Stimulated activated CD4-positive, alpha-beta T cell treated with anti-CD3 and anti-CD28 coated beads, Interleukin-1b, Interleukin-23, amount 100 ng/mL, for 1 hour (primary cell): ENCODE data around the gene RAB10.
"Not testable (repeated sequence)": the region's sequence is repeated elsewhere in the genome, so short reads cannot be mapped to it uniquely, and the experiment has no call there.

Experiments used
- DNase-seq, 2 donors: peaks; one replicate each; pipeline ENCODE4 v3.0.0-alpha.2; 2020; ENCODE audit warnings: low read depth in 2 of 2

Gene RAB10

DNA sequence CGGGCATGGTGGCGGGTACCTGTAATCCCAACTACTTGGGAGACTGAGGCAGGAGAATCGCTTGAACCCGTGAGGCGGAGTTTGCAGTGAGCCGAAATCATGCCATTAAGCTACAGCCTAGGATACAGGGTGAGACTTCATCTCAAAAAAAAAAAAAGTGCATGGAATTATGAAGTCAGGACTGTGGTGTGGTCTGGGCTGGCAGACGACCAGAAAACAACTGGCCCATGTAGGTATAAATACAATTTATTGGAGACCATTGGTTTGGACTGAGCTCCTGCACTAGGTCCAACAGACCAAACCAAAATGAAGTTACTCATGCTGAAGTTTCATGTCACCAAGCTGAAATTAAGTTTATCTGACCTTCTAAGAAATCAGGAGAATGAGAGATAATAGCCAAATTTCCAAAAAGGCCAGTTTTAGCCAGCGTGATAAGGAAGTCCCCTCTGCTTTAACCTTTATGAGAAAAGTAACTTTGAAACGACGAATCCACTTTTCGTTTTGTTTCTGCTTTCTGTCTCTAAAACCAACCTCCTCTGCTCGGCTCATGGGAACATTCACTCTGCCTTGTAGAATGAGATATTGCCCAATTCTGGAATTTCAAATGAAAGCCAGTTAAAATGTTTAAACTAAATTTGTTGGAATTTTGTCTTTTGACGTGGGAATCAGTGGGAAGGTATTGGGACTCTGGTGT, 17.7 kb upstream of the RAB10 start:
- no peak for DNase-seq

DNA sequence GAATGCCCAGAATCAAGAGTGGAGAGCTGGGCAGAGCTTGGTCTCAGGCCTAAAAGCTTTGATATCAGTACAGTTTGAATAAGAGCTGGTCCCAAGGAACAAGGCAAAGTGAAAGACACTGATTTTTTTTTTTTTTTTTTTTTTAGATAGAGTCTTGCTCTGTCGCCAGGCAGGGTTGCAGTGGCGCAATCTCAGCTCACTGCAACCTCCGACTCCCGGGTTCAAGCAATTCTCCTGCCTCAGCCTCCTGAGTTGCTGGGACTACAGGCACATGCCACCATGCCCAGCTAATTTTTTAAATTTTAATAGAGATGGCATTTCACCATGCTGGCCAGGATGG, 17.2 kb upstream of the RAB10 start:
- DNase-seq: not testable (repeated sequence)

DNA sequence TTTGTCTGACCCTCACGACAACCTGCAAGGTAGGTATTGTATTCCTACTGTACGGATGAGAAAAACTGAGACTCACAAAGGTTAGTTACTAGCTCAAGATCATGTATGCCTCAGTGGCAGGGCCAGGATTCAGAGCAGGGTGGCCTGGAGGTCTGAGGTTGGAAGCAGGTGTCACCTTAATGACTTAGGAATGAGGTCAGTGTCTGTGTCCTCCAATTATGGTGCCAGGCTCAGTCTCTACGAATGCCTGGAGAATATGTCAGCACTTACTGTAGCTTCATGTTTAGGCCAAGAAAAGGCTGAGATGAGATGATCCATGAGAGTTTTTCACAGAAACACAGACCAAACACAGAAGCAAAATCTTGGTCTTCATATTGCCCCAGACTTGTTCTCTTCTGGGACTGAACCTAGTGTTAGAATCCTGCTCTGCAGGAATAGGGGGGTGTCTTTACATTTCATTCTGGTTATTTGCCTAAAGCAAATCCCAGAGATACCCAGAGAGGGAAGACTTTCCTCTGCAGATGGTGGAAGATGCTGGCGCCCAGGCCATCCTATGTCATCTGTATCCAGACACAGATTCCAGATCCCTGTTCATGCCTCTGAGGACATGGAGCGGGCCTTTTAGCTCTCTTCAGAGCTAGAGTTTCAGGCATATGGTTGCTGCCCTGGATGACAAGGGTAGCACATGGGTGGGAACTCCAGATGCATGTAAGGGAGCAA, 16.3 kb upstream of the RAB10 start:
- DNase-seq: no peak

DNA sequence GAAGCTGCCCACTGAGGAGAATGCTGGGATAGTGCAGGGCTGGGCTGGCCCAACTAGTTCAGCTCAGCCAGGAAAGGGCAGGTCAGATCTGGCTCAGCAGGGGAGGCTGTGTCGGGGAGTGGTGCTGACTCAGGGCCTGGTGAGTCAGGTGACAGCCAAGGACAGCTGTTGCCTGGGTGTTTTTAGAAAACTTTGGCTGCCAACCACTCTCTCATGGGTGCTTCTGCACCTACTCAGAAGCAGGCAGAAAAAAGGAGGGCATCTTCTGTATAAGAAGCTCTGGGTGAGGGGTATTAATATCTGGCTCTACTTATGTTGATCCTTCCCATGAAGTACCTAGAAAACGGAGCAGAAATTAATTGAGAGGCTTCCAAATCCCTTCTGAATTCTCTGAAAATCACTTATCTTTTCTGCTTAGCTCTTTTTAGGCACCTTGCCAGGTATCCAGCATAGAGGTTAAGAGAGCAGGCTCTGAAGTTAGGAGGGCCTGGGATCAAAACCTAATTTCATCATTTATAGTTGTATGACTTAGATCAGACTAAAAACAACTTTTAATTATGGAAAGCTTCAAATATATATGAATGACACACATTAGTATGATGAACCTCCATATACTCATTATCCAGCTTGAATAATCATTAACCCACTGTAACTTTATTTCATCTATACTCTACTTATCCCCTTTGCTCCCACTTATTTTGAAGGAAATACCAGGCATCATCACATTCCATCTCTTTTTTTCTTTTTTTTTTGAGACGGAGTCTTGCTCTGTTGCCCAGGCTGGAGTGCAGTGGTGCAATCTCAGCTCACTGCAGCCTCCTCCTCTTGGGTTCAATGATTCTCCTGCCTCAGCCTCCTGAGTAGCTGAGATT, 15.5 kb upstream of the RAB10 start:
- DNase-seq: no peak

DNA sequence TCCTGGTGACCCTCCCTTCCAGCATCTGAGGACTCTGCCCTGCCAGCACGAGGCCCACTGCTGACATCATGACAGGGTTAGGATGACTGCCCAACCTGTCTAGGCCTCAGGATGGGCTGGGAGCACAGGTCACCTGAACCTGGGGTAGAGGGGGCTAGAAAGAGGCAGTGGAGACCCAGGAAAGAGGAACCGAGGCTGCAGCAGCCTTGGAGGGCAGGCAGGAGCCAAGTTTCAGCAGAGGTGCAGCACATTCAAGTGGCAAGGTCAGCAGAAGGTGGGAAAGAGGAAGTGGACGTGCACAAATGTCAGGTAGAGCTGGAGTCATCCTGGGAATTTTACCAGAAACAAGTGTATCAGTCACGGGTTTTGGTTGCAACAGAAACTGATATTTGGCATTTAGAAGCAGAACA, 13.6 kb upstream of the RAB10 start:
- no peak for DNase-seq

DNA sequence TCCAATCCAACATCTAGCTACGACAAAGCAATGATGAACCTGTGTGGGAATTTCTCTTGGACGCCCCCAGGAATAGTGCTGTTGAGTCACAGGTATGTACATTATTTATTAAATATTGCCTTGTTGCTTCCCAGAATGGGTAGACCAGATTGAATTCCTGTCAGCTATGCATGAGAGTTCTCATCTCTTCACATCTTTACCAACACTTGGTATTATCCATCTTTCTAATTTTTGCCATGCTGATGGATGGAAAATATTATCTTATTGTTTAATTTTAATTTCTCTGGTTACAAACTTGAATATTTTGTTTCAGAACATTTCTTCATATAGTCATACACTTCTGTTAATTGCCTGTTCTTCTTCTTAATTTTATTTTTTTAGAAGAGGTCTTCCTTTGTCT, 9.6 kb upstream of the RAB10 start:
- no peak for DNase-seq

DNA sequence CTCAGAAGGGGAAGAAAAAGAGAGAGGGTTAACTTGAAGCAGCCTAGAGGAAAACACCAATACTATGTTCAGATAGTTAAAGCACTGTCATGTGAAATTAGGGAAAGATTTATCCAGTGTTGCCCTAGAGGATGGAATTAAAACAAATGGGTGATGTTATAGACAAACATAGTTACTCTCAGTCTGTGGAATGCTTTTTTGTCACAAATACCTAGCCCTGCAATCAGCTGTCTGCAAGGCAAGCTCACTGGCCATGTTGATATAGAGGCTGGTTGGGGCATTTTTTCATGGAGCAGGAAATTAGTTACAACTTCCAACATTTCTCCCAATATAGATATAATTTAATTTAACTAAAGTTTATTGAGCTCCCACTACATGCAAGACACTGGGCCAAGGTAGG, 8.4 kb upstream of the RAB10 start:
- no peak for DNase-seq

DNA sequence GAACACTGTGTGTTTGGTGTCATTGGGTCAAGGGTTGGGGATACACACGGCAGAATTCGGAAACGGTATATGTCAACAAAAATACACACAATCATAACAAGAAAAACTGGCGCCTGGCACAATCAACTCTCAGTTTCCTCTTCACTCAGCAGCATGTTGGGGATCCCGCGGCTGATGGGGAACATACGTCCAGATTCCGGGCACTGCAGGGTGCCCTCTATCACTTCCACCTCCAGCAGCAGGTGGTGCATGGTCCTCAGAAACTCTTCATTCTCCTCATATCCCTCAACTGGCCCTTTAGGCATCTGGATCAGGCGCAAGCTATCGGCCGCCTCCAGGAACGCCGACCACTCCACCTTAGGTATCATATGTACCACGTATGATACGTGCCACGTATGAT, 5.8 kb upstream of the RAB10 start:
- not testable (repeated sequence) for DNase-seq

DNA sequence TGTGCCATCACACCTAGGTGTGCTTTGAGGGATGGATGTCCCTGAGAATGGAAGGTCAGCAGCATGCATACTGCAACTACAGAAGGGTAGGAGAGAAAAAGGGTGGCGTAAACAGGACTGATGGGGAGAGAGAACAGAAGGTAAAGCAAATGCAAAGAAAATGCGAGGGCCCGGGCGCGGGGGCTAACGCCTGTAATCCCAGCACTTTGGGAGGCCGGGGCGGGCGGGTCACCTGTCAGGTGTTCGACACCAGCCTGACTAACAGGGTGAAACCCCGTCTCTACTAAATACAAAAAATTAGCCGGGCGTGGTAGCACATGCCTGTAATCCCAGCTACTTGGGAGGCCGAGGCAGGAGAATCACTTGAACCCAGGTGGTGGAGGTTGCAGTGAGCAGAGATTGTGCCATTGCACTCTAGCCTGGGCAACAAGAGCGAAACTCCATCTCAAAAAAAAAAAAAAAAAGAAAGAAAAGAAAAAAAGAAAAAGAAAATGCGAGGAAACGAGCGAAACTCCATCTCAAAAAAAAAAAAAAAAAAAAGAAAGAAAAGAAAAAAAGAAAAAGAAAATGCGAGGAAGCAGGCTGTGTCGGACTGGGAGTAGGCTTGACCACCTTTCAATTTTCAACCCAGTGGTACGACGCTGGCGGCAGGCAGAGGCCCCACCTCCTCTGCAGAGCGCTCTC, 1.2 kb upstream of the RAB10 start:
- not testable (repeated sequence) for DNase-seq

DNA sequence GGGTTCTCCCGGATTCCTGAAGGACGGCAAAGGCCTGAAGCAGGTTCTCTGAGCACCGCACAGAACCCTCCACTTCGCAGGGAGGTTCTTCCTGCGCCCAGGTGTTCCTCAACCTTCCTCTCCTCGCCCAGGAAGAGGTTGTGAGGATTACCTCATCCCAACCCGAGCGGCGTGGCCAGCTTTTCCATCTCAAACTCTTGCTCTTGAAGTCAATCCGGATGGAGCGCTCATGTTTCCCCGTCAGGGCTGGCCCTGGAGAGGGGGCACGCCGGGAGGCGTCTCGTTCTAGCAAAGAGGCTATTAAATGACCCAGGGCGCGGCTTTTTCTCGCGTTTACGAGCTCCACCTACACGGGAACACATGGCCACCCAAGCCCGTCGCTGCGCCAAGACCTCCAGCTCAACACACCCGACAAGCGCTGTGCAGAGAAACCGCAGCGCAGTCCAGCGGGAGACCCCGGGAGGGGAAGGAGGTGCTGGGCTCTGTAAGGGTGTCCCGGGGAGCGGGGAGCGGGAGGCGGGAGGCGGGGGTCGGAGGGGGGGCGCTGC, 540 bp upstream of the RAB10 start:
- DNase-seq: no peak

DNA sequence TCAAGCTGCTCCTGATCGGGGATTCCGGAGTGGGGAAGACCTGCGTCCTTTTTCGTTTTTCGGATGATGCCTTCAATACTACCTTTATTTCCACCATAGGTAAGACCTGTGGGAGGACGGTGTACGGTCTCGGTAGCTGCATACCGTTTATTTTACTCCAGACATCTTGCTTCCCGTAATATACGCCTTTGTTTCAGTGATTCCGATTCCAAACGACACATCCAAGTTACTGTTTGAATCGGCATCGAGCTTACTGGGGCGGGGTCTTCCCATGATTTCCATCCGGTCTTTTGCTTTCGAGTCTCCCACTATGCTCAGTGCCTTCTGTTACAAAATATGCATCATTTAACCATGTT, 731 bp downstream of the RAB10 start:
- no peak for DNase-seq

DNA sequence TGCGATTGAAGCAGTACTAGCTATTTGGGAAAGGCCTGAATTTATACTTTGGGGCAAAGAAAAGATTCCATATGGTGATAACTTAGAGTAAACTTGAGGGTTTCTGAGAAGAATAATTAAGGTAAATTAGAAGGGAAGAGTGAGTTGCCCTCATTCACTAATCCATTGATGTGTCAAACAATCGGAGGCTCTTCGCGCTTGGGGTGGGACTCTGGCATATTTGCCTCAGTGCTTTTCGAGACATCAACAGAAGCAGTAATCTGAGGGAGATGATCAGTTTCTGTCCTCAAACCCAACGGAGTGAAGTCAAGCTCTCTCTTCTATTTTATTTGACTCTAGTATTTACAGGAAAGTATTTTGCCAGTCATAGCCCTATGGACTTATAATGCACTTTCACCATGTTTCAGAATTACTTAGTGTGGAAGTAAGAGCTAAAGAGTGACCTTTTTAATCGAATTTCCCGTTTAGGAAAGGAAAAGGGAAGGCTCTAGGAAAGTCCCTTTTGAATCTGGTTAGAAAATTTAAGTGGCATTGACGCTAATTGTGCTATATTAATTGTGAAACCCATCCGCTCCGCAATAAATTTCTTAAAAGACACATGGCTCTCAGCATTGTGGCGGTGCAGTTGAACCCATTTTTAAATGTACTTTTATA, 1.3 kb downstream of the RAB10 start:
- no peak for DNase-seq

DNA sequence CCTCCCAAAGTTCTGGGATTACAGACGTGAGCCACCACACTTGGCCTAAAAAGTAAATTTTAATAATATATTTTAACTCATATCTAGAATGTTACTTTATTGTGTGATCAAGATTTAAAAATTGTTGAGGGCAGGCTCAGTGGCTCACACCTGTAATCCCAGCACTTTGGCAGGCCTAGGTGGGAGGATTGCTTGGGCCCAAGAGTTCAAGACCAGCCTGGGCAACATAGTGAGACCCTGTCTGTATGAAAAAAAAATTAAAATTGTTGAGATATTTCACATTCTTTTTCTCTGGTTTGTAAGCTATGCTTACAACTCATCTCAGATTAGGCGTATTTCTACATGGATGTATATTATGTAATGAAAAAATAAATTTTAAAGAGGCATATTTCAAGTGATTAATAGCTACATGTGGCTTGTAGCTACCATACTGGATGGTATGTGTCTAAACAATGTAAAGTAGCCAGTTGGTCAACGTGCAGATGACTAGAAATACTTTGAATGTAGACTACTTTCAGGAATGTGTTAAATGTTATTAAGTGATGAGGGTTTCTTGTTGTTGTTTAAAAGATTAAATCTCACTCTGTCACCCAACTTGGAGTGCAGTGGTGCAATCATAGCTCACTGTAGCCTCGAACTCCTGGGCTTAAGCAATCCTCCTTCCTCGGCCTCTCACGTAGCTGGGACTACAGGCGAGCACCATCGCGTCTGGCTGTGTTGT, 5.9 kb downstream of the RAB10 start:
- DNase-seq: no peak

DNA sequence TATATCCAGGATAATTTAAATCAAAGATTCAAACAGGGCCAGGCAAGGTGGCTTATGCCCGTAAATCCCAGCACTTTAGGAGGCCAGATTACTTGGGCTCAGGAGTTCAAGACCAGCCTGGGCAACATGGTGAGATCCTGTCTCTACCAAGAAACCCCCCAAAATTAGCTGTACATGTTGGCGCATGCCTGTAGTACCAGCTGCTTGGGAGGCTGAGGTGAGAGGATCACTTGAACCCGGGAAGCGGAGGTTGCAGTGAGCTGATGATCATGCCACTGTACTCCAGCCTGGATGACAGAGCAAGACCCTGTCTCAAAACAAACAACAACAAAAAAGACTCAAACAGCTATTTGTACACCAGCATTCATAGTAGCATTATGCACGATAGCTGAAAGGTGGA, 9.2 kb downstream of the RAB10 start:
- DNase-seq: no peak

DNA sequence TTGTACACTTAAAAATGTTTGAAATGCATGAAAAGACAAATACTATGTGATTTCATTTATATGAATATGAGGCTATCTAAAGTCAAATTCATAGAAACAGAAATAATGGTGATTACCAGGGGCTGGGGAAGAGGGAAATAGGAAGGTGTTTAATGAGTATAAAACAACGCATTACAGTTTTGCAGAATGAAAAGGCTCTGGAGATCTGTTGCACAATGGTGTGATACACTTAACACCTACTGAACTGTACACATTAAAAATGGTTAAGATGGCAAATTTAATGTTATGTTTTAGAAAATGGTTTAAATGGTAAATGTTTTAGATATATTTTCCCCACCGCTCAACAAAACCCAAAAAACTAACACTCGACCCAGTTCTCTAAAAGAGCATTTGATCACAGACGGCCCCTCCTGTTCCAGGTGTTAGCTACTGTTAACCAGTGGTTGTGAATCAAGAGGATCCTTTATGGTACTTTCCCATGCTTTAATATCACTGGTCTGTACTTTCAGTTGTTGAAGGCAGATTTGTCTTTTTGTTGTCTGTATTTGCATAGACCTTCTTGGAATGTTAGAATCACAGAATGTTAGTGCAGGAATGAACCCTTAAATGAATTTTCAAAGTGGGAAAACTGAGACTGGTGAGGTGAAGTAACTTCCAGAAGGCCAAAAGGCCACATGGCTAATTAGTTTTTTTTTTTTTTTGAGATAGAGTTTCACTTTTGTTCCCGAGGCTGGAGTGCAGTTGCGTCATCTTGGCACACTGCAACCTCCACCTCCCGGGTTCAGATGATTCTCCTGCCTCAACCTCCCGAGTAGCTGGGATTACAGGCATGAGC, 10.2 kb downstream of the RAB10 start:
- DNase-seq: no peak

DNA sequence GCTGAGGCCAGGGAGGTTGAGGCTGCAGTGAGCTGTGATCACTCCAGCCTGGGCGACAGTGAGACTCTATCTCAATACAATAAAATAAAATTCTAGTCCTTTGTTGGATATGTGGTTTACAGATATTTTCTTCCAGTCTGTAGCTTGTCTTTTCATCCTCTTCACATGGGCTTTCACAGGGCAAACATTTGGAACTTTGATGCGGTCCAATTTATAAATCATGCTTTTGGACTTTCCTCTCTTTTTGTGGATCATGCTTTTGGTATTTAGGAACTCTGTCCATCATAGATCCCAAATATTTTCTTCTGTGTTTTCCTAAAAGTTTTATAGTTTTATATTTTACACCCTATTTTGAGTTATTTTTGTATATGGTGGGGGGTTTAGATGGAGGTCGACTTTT, 14.9 kb downstream of the RAB10 start:
- no peak for DNase-seq

DNA sequence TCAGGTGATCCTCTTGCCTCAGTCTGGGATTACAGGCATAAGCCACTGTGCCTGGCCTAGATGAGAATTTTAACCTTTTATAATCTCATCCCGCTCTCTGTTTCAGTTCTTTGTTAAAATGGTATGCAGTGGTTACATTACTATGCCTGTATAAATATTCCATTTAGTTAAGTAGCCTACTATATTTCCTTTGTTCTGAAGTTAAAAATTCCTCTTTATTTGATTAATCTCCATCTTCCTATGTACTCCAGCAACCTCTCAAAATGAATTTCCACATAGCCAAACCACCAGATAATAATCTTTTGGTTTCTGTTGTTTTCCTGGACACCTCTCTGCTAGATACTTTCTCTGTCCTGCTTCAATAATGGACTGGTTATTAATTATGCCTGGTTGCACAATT, 15.8 kb downstream of the RAB10 start:
- no peak for DNase-seq

DNA sequence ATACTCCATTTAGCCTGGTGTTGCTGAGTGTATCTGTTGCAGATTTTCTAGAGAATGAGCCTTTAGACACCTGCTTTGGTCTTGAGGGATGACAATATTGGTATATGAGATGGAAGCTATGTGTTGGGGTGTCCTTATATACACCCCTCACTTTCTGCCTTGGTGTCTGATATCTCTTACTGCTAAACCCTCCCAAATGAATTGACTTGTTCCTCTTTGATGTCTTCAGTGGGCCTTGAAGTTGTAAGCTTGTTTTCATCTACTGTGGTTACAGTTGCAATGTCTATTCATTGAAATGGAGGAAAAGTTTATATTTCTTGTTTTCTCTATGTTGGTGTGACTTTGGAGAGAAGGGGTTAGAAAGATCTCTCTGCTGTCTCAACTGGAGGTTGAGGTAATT, 18.9 kb downstream of the RAB10 start:
- DNase-seq: no peak

DNA sequence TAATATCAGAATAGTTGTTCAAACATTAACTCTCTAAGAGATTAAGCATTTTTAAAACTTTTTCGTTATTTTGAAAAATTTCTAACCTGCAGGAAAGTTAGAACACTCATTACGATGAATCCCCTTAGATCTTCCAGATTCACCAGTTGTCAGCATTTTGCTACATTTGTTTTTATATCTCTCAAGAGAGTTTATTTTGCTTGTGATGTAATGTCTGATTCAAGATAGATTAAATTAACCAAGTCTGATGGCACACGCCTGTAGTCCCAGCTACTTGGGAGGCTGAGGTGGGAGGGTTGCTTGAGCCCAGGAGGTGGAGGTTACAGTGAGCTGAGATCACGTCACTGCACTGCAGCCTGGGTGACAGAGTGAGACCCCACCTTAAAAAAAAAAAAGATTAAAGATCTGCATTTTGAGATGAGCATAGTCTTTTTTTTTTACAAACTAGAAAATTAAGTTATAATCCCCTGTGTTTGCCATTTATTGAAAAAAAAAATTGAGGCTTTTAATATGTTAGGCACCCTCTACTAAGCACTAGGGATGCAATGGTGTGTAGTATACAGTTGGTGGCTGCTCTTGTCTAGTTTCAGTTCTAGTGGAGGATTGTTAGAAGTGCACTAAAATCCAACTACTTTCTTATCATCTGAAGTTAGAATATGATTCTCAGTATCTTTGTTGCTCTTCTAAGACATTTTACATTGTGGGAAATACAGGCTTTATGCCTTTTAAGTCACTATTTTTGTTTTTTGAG, 20.9 kb downstream of the RAB10 start:
- DNase-seq: no peak
